ENCODE measurements around the gene CHD9.

DNA sequence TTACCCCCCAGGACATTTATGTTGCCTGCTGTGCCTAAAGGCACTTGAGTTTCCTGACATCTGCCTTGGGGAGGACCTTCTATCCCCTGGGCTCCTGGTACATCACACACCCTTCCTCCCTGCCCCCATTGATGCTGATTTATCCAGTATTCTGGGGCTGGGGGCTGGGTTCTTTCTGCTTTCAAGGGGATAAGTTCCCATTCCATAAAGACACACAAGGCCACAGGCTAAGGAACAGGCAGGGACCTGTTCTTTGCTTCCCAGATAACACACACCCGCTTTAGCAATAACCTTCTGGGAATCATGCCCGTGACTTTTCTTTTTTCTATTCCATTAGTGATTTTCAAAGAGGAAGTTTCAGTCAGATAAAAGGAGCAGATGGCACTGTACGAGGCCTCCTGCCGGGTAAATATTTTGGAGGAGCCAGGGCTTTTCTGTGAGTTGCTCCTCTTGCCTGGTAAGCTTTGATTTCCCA is 30.6 kb downstream of the CHD9 start:
- TF ChIP-seq, protein P1, sequence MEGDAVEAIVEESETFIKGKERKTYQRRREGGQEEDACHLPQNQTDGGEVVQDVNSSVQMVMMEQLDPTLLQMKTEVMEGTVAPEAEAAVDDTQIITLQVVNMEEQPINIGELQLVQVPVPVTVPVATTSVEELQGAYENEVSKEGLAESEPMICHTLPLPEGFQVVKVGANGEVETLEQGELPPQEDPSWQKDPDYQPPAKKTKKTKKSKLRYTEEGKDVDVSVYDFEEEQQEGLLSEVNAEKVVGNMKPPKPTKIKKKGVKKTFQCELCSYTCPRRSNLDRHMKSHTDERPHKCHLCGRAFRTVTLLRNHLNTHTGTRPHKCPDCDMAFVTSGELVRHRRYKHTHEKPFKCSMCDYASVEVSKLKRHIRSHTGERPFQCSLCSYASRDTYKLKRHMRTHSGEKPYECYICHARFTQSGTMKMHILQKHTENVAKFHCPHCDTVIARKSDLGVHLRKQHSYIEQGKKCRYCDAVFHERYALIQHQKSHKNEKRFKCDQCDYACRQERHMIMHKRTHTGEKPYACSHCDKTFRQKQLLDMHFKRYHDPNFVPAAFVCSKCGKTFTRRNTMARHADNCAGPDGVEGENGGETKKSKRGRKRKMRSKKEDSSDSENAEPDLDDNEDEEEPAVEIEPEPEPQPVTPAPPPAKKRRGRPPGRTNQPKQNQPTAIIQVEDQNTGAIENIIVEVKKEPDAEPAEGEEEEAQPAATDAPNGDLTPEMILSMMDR (IDR thresholded peaks at IDR 0.05; ENCODE audit: low read length), result no peak
- TF ChIP-seq EZH2 (IDR thresholded peaks at IDR 0.05; ENCODE audit: borderline replicate concordance, low read length), result no peak

Measured in OCI-LY1 (cell line).